Heart right ventricle (tissue), 16 donors: Measurements from ENCODE around the gene DENND4A. TPM values are rescaled to one million over a fixed set of nuclear protein-coding genes. Genes with fewer than 3 reads are reported as not detected.

Experiments used
- ATAC-seq, 8 donors: fragments of 200-7000 bp; cut with Tn5 transposase; one replicate each; pipeline ENCODE4 v1.9.1; 2020; ENCODE audit warnings: mild to moderate bottlenecking in 8 of 8, moderate library complexity in 8 of 8, moderate number of reproducible peaks in 1 of 8
- DNase-seq, 2 donors: peaks; one replicate each; pipeline ENCODE4 v3.0.0-alpha.2; 2020
- H3K27ac ChIP-seq, 10 donors: fragments of 200-600 bp; sonication (generic) in 2 of 10; one replicate each; pipeline versions ENCODE4 v1.5.0 to v1.8.0; 2020 to 2022; ENCODE audit warnings: mild to moderate bottlenecking in 3 of 10
- H3K27me3 ChIP-seq, 7 donors: fragments of 200-600 bp; one replicate each; pipeline ENCODE4 v1.8.0; 2021 to 2022; ENCODE audit warnings: mild to moderate bottlenecking in 2 of 7
- H3K36me3 ChIP-seq, 9 donors: fragments of 200-600 bp; sonication (generic) in 1 of 9; one replicate each; pipeline versions ENCODE4 v1.5.0 to v1.8.0; 2020 to 2022; ENCODE audit warnings: mild to moderate bottlenecking in 2 of 9
- H3K4me1 ChIP-seq, 9 donors: fragments of 200-600 bp; sonication (generic) in 1 of 9; one replicate each; pipeline versions ENCODE4 v1.5.0 to v1.8.0; 2020 to 2022; ENCODE audit warnings: mild to moderate bottlenecking in 4 of 9
- H3K4me3 ChIP-seq, 10 donors: fragments of 200-600 bp; sonication (generic) in 2 of 10; one replicate each; pipeline versions ENCODE4 v1.5.0 to v1.8.0; 2020 to 2022; ENCODE audit warnings: mild to moderate bottlenecking in 7 of 10, moderate library complexity in 2 of 10
- H3K9me3 ChIP-seq, 11 donors: fragments of 200-600 bp in 10 of 11; sonication (generic) in 2 of 11; one replicate each; pipeline versions ENCODE4 v1.5.0 to v1.8.0; 2013 to 2022; ENCODE audit warnings: mild to moderate bottlenecking in 2 of 11, control low read depth in 1 of 11, moderate library complexity in 1 of 11
- WGBS, 2 donors: extraction: QIAGEN DNeasy Blood & Tissue Kit; methylation state at CpG; one replicate each; pipeline ENCODE4 v1.1.7; 2013; ENCODE audit warnings: inconsistent platforms in 1 of 2; 5-methylcytosine and 5-hydroxymethylcytosine counted together
- intact Hi-C, 10 donors: fragments of 100-400 bp; cut with DNase I; formaldehyde crosslinking; loops; one replicate each; pipeline versions ENCODE4 v1.11.1 to v1.14.2; 2022
- polyA plus RNA-seq, 2 donors: library from polyadenylated mRNA; stranded (reverse); fragments of 200-250 nt; gene quantifications; one replicate each; pipeline ENCODE4 v1.2.3, GENCODE V29; 2013
- total RNA-seq, 10 donors: library from RNA; stranded (reverse); fragmentation: NEBNext Ultra II Directional in 3 of 10; extraction: Animal tissue kit (Norgen Biotek cat#: 25700) in 3 of 10; gene quantifications; one replicate each; pipeline versions ENCODE4 v1.2.1 to v1.2.4, GENCODE V29; 2021 to 2023
- TF ChIP-seq, protein P1 (sequence below), 9 donors: fragments of 200-600 bp; sonication (generic) in 2 of 9; IDR thresholded peaks; one replicate each; pipeline versions ENCODE4 v1.5.0 to v1.8.0; 2021 to 2022; ENCODE audit warnings: antibody characterized with exemption in 9 of 9, mild to moderate bottlenecking in 5 of 9, moderate library complexity in 1 of 9
- donor health status: Arrhythmogenic right ventricular cardiomyopathy.
- donor health status: ischemic (EF 13 %, LVEDD 7.1; RV severe dilation, severe dysfunction).
- donor health status: healthy with polysubstance abuse.
- donor health status: DM: no; HTN: yes; CAD: no.
- donor health status: DM: no; HTN: no; CAD: no.
- donor health status: ischemic (EF 25% LVEDD 6.9; RV normal size, moderate dysfunction).
- donor health status: ischemic (EF 25% LVEDD 5.7; RV mildly dilated, moderate dysfunction).
- donor health status: healthy.
- donor health status: DM: yes; HTN: yes; CAD: no.
- donor health status: Ischemic cardiomyopathy.
- donor health status: ischemic (EF 35%, LVEDD 5.7; RV mildly dilated, moderate dysfunction).
- donor health status: nonischemic (EF 11% LVEDD 7.7; RV severe dilation, severe dysfunction).
- donor health status: DM: yes; HTN: yes; CAD: no.
- donor health status: PGD.
- donor health status: ischemic (EF 29% LVEDD 5.4; RV normal size, mild dysfunction).
- donor health status: nonischemic (EF 23%, LVEDD 6.1; RV moderate dilation, normal function).

Gene DENND4A
- total and polyA plus RNA-seq, 12 donors: 3.2 to 23.8 (median 15.5) TPM

DNA sequence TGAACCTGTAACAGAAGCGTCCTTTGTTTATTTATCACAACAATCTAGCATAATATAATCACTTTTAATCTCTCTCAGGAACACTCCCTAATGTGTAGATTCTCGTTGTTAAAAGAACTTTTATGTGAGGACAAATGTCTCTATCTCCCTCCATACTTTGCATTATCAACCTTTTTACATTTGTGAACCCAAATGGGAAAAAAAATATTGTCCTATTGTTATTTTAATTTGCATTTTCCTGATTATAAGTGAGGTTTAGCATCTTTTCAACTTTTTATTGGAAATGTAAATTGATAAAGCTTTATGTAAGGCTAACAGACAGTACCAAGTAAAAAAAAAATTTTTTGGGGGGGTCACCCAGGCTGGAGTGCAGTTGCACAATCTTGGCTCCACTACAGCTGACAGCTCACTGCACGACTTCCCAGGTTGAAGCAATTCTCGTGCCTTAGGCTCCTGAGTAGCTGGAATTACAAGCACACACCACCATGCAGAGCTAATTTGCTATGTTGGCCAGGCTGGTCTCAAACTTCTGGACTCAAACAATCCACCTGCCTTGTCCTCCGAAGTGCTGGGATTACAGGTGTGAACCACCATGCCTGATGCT is 33.0 kb upstream of the DENND4A start:
- TF ChIP-seq, protein P1, sequence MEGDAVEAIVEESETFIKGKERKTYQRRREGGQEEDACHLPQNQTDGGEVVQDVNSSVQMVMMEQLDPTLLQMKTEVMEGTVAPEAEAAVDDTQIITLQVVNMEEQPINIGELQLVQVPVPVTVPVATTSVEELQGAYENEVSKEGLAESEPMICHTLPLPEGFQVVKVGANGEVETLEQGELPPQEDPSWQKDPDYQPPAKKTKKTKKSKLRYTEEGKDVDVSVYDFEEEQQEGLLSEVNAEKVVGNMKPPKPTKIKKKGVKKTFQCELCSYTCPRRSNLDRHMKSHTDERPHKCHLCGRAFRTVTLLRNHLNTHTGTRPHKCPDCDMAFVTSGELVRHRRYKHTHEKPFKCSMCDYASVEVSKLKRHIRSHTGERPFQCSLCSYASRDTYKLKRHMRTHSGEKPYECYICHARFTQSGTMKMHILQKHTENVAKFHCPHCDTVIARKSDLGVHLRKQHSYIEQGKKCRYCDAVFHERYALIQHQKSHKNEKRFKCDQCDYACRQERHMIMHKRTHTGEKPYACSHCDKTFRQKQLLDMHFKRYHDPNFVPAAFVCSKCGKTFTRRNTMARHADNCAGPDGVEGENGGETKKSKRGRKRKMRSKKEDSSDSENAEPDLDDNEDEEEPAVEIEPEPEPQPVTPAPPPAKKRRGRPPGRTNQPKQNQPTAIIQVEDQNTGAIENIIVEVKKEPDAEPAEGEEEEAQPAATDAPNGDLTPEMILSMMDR (IDR thresholded peaks at IDR 0.05): no peak
- Histone ChIP-seq H3K4me1 (peaks cover 0 to 46% (median 0%) of the 10 kb centered on the region in 9 donors), H3K36me3 (no peaks in the 10 kb centered on the region), H3K4me3 (no peak overlapping the region), H3K9me3 (no peaks in the 10 kb centered on the region), H3K27ac (no peak overlapping the region), H3K27me3 (no peaks in the 10 kb centered on the region)
- ATAC-seq: peak in 1 of 8 donors; percentile 44
- WGBS, 2 donors: 82 to 88% methylated on average over 5 of the region's 5 CpGs
- intact Hi-C loops: loop anchor here in 2 of 10 donors (10.0 kb wide), 2 partner anchors 60 to 80 kb away; no protein-coding TSS in a partner anchor
- DNase-seq: no peak

GRCh38 chr15:65824031-65824743 is 32.1 kb upstream of the DENND4A start:
- Histone ChIP-seq H3K27ac (no peak overlapping the region), H3K4me1 (peaks cover 0 to 55% (median 7%) of the 10 kb centered on the region in 9 donors), H3K27me3 (no peaks in the 10 kb centered on the region), H3K4me3 (no peak overlapping the region), H3K9me3 (no peaks in the 10 kb centered on the region), H3K36me3 (no peaks in the 10 kb centered on the region)
- DNase-seq (peak in 1 of 2 donors; percentile 62), ATAC-seq (peak; percentile 78 to 92 (median 86))
- WGBS, 2 donors: 63 to 66% methylated on average over 7 of the region's 7 CpGs
- intact Hi-C loops: loop anchor here in 2 of 10 donors (10.0 kb wide), 2 partner anchors 59 to 79 kb away; no protein-coding TSS in a partner anchor
- TF ChIP-seq, protein P1 (IDR thresholded peaks at IDR 0.05): peak; percentile 34 to 74 (median 62)

DNA sequence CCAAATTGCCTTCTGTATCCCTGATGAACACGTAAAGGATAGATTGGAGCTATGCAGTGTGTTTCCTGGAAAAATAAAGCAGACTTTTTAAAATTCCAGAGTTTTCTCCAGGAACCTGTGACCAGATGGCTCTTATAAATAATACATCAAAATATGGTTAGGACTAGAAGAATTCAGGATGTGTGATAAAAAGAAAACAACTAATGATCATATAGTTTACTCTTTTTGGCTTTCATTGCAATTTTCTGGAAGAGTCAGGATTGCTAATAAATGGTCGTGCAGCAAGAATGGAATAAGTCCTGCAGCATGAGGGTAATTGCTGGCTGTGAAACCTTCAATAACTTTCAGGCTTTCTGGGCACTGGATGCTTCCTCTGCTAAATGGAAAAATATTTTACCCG is 30.2 kb upstream of the DENND4A start:
- no peaks in the 10 kb centered on the region for H3K9me3 ChIP-seq
- no peaks in the 10 kb centered on the region for H3K36me3 ChIP-seq
- no peak overlapping the region for H3K27ac ChIP-seq
- ATAC-seq (no peak), DNase-seq (no peak)
- no peaks in the 10 kb centered on the region for H3K27me3 ChIP-seq
- intact Hi-C loops: loop anchor here in 2 of 10 donors (10.0 kb wide), 2 partner anchors 58 to 78 kb away; no protein-coding TSS in a partner anchor
- H3K4me1 ChIP-seq: peaks cover 0 to 52% (median 7%) of the 10 kb centered on the region in 9 donors
- H3K4me3 ChIP-seq: no peak overlapping the region
- 87 to 88% methylated on average over 3 of the region's 3 CpGs for WGBS, 2 donors
- TF ChIP-seq, protein P1 (IDR thresholded peaks at IDR 0.05): no peak

DNA sequence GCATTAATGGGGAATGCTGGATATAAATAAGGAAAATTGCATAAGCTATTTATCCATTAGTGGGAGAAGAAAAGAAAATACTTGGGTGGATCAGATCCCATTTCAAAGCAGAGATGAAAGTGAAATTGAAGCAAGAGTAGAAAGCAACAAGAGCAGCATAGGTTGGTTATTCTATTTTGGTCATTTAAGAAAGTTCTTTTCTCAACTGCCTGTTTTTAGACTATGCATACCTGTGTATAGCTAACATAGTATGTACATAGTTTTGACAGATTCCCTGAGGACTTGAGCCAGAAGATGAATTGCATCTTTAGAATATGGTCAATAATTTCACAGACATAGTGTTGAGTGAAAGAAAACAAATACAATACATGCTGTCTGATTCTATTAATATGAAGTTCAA is 29.0 kb upstream of the DENND4A start:
- Histone ChIP-seq H3K27ac (no peak overlapping the region), H3K9me3 (no peaks in the 10 kb centered on the region), H3K4me3 (no peak overlapping the region), H3K4me1 (peaks cover 0 to 49% (median 7%) of the 10 kb centered on the region in 9 donors), H3K27me3 (no peaks in the 10 kb centered on the region), H3K36me3 (no peaks in the 10 kb centered on the region)
- ATAC-seq (no peak), DNase-seq (no peak)
- intact Hi-C loops: loop anchor here in 2 of 10 donors (10.0 kb wide), 2 partner anchors 56 to 76 kb away; no protein-coding TSS in a partner anchor
- TF ChIP-seq, protein P1 (IDR thresholded peaks at IDR 0.05): no peak
